Kidney epithelial cell (primary cell): ENCODE results near the gene TBX18. TPM values are rescaled to one million over a fixed set of nuclear protein-coding genes. Genes with fewer than 3 reads are reported as not detected.

Experiments used
- DNase-seq: peaks from one replicate; pipeline ENCODE4 v3.0.0-alpha.2; 2010; ENCODE audit warnings: low read depth
- H3K27me3 ChIP-seq: 2 replicates; pipeline ENCODE4 v1.6.0; 2011; ENCODE audit warnings: low read length; ENCODE audit not compliant: control insufficient read depth, insufficient read depth
- H3K36me3 ChIP-seq: 2 replicates; pipeline ENCODE4 v1.5.1; 2011; ENCODE audit warnings: low read length; ENCODE audit not compliant: control insufficient read depth, insufficient read depth
- H3K4me3 ChIP-seq: 2 replicates; pipeline ENCODE4 v1.5.1; 2011; ENCODE audit warnings: low read depth, mild to moderate bottlenecking, control low read depth, low read length
- total RNA-seq: library from RNA; depleted of rRNA; stranded (reverse); fragments of >200 nt; gene quantifications from 2 replicates; pipeline ENCODE4 v1.2.3, GENCODE V29; 2015
- TF ChIP-seq, protein P1 (sequence below): IDR thresholded peaks from 2 replicates; pipeline ENCODE4 v1.5.1; 2011; ENCODE audit warnings: mild to moderate bottlenecking, moderate library complexity, low read length, control low read depth, inconsistent platforms; ENCODE audit not compliant: insufficient read depth, poor library complexity, severe bottlenecking

TBX18 gene
- total RNA-seq, 1 donor from 2014 or later = 0.46 TPM

DNA sequence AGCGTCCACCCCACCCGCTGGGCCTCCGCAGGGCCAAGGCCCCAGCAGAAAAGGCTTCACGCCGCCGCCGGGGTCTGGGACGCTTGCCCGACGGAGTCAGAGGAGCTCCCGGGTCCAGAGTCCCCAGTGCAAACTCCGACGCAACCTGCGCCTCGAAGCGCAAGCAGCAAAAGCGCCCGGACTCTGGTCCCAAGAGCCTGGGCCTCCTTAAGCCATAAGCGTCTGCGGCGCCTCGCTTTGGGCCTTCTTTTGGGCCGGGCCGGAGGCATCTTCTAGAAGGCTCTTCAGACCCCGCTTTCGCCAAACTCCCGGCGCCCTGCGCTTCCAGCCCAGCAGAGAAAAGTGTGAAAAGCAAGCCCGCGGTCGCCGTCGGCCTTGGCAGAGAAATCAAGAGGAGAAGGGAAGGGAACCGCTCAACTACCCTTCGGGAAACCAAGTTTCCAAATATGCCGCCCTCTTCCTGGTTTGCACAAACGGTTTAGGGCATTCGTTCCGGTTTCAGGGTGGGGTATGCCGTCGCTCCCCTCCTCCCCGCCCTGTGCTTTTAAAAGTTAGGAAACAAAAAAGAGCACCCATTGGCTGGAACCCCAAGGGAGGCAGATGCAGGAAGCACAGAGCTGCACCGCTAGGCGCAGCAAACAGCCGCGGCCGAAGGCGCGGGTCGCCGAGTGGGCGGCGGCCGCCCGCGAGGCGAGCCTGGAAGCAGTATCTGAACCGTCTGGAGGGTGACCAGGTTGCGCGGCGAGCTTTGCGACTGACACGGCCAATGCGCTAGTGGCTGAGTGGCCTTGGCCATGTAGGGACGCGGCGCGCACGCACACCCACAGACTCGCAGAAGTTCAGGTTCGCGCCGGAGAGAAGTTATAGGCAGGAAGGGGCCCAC lies 1.2 kb downstream of the TBX18 start:
- H3K27me3 ChIP-seq = peaks cover 48% of the 10 kb centered on the region
- no peak for DNase-seq
- TF ChIP-seq, protein P1, sequence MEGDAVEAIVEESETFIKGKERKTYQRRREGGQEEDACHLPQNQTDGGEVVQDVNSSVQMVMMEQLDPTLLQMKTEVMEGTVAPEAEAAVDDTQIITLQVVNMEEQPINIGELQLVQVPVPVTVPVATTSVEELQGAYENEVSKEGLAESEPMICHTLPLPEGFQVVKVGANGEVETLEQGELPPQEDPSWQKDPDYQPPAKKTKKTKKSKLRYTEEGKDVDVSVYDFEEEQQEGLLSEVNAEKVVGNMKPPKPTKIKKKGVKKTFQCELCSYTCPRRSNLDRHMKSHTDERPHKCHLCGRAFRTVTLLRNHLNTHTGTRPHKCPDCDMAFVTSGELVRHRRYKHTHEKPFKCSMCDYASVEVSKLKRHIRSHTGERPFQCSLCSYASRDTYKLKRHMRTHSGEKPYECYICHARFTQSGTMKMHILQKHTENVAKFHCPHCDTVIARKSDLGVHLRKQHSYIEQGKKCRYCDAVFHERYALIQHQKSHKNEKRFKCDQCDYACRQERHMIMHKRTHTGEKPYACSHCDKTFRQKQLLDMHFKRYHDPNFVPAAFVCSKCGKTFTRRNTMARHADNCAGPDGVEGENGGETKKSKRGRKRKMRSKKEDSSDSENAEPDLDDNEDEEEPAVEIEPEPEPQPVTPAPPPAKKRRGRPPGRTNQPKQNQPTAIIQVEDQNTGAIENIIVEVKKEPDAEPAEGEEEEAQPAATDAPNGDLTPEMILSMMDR = no peak
- H3K4me3 ChIP-seq = peak overlapping the region; percentile 65
- no peaks in the 10 kb centered on the region for H3K36me3 ChIP-seq

GRCh38 chr6:84762220-84763002 lies 2.0 kb downstream of the TBX18 start:
- TF ChIP-seq, protein P1 = peak; percentile 62
- no peak for DNase-seq
- Histone ChIP-seq H3K27me3 (peaks cover 42% of the 10 kb centered on the region), H3K36me3 (no peaks in the 10 kb centered on the region), H3K4me3 (peak overlapping the region; percentile 65)

DNA sequence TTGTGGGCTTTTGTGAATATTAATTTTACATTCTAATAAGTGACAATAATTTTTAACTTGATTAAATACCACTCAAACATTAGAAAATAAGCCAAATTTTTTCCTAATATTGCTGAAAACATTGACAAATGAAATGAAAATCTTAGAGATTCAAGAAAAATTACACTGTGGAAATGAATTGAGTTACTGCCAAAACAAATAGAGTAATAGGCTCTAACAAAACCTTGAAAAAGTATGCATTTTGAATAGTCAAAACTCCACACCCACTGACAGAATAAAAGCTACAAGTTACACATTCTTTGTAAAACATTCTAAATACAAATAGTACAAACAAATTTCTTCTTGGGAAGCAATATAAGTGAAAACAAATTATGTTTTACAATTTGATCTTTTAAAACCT lies 5.9 kb downstream of the TBX18 start:
- Histone ChIP-seq H3K4me3 (no peak overlapping the region), H3K27me3 (peaks cover 17% of the 10 kb centered on the region), H3K36me3 (no peaks in the 10 kb centered on the region)
- DNase-seq = no peak
- TF ChIP-seq, protein P1 = no peak

- no peak for DNase-seq
- TF ChIP-seq, protein P1 = no peak
- no peaks in the 10 kb centered on the region for H3K36me3 ChIP-seq
- H3K27me3 ChIP-seq = peaks cover 2% of the 10 kb centered on the region
- no peak overlapping the region for H3K4me3 ChIP-seq
These were observed 7.5 kb downstream of the TBX18 start for GRCh38 chr6:84756877-84757276.

DNA sequence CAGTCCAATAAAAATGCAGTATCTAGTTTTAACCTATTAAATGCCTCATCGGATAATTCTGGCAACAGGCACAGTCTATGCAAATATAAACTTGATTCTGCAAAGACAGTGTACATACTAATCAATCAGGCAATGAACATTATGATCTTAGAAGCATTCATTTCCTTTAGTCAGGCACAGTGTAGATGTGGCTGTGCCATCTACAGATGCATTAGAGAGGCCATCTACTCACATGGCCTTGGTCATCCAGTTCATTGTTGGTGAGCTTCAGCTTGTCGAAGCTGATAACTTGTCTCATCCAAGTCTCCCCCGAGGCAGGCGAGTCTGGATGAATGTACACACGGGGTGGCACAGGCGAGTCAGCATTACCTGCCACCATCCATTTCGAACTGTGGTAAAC lies 7.9 kb downstream of the TBX18 start:
- H3K27me3 ChIP-seq = peaks cover 2% of the 10 kb centered on the region
- DNase-seq = no peak
- no peaks in the 10 kb centered on the region for H3K36me3 ChIP-seq
- TF ChIP-seq, protein P1 = no peak
- H3K4me3 ChIP-seq = no peak overlapping the region
